HL-60/S4 treated with phorbol 12-myristate 13-acetate at 8.2 ng/mL for 4 days and 3 days (cell line): Measurements from ENCODE around the gene TMEM115.
"Not testable (repeated sequence)": the region's sequence is repeated elsewhere in the genome, so short reads cannot be mapped to it uniquely, and the experiment has no call there.

Experiments
- in situ Hi-C: fragments of 300-500 bp; cut with MboI; formaldehyde crosslinking; loops from 2 replicates; pipeline ENCODE4 v1.15.0; 2022; ENCODE audit warnings: low sequenced_read_pairs

TMEM115 gene

GRCh38 chr3:50319181-50319893 is 40.0 kb downstream of the TMEM115 start:
- in situ Hi-C loops: no loop called here

- in situ Hi-C loops: no loop called here
Observed at GRCh38 chr3:50318615-50319014, 40.7 kb downstream of the TMEM115 start.

- in situ Hi-C loops: no loop called here
Observed at GRCh38 chr3:50318163-50318562, 41.2 kb downstream of the TMEM115 start.

GRCh38 chr3:50317300-50317699 is 42.0 kb downstream of the TMEM115 start:
- in situ Hi-C loops: no loop called here

- in situ Hi-C loops: no loop called here
Observed at GRCh38 chr3:50316657-50317242, 42.6 kb downstream of the TMEM115 start.

- in situ Hi-C loops: no loop called here
Observed at GRCh38 chr3:50314816-50315215, 44.5 kb downstream of the TMEM115 start.

GRCh38 chr3:50314342-50314741 is 45.0 kb downstream of the TMEM115 start:
- in situ Hi-C loops: no loop called here

- in situ Hi-C loops: not testable (repeated sequence)
Observed at GRCh38 chr3:50312041-50312440, 47.3 kb downstream of the TMEM115 start.
